Measurements from ENCODE around the gene TUBB.

GRCh38 chr6:30725713-30726505, 5.8 kb downstream of the TUBB start:
- no peak for TF ChIP-seq POLR2AphosphoS5 (IDR thresholded peaks at IDR 0.05)
- TF ChIP-seq, protein P1, sequence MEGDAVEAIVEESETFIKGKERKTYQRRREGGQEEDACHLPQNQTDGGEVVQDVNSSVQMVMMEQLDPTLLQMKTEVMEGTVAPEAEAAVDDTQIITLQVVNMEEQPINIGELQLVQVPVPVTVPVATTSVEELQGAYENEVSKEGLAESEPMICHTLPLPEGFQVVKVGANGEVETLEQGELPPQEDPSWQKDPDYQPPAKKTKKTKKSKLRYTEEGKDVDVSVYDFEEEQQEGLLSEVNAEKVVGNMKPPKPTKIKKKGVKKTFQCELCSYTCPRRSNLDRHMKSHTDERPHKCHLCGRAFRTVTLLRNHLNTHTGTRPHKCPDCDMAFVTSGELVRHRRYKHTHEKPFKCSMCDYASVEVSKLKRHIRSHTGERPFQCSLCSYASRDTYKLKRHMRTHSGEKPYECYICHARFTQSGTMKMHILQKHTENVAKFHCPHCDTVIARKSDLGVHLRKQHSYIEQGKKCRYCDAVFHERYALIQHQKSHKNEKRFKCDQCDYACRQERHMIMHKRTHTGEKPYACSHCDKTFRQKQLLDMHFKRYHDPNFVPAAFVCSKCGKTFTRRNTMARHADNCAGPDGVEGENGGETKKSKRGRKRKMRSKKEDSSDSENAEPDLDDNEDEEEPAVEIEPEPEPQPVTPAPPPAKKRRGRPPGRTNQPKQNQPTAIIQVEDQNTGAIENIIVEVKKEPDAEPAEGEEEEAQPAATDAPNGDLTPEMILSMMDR (IDR thresholded peaks at IDR 0.05) = no peak
